ENCODE measurements around the gene TSPO2. TPM values are rescaled to one million over a fixed set of nuclear protein-coding genes. Genes with fewer than 3 reads are reported as not detected.
A peak's percentile ranks its signal among the peaks of the same experiment; 100 is the strongest.

Gene TSPO2
- total RNA-seq, 1 donor from 2014 or later: not detected

DNA sequence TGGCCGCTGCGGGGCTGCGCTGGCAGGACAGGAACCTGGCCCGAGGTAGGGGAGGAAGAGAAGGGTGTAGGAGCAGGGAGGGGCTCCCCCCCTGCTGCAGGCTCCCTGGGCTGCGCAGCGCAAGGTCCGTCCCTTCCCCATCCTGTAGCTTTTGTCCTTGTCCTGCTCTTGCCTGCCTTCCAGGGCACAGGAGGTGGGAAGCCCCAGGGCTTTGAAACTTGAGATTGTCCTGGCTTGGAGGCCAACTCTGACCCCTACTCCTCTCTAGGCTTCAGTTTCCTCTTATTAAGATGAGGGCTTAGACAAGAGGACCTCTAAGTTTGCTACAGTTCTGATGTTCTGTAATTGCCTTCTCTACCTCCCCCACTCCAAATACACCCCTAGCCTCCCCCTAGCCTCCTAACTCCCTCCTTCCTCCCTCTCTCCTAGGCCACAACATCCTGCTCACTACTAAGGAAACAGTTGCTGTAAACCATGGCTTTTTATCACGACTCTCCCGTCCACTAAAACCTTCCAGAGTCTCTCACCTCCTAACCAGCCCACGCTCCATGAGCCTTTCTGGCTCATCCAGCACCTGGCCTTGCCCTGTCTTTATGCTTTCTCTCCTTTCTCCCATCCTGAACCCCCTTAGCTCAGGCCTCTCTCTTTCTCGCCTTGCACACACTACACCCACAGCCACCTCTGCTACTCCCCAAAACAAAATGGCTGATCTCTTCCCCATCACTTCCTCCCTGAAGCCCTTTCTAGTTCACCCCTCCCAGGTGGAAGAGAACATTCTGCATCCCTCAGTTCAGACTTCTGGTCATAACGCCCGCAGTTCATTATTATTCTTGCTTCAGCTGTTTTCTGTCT lies 13.5 kb upstream of the TSPO2 start:
- Histone ChIP-seq H3K9me3 (ENCODE audit: low read depth) (no peaks in the 10 kb centered on the region), H3K27me3 (no peaks in the 10 kb centered on the region), H4K20me1 (ENCODE audit: low read depth) (no peaks in the 10 kb centered on the region), H3K4me1 (peaks cover 27% of the 10 kb centered on the region), H3K36me3 (no peaks in the 10 kb centered on the region), H3K27ac (no peak overlapping the region), H2AFZ (replicated peaks) (peak overlapping the region; percentile 85), H3F3A (ENCODE audit: low read depth) (peaks cover 18% of the 10 kb centered on the region), H3K79me2 (ENCODE audit: low read depth) (no peaks in the 10 kb centered on the region), H3K4me3 (peak overlapping the region; percentile 46), H3K4me2 (peak overlapping the region; percentile 72), H3K9ac (no peak overlapping the region)
- DNase-seq (ENCODE audit: low spot score): peak; percentile 32
- TF ChIP-seq EZH2phosphoT487 (IDR thresholded peaks at IDR 0.05): no peak
- TF ChIP-seq EZH2 (IDR thresholded peaks at IDR 0.05): no peak
- TF ChIP-seq, protein P1, sequence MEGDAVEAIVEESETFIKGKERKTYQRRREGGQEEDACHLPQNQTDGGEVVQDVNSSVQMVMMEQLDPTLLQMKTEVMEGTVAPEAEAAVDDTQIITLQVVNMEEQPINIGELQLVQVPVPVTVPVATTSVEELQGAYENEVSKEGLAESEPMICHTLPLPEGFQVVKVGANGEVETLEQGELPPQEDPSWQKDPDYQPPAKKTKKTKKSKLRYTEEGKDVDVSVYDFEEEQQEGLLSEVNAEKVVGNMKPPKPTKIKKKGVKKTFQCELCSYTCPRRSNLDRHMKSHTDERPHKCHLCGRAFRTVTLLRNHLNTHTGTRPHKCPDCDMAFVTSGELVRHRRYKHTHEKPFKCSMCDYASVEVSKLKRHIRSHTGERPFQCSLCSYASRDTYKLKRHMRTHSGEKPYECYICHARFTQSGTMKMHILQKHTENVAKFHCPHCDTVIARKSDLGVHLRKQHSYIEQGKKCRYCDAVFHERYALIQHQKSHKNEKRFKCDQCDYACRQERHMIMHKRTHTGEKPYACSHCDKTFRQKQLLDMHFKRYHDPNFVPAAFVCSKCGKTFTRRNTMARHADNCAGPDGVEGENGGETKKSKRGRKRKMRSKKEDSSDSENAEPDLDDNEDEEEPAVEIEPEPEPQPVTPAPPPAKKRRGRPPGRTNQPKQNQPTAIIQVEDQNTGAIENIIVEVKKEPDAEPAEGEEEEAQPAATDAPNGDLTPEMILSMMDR (IDR thresholded peaks at IDR 0.05): no peak
- H3K27ac Mint-ChIP-seq: peak overlapping the region; percentile 33
- peak overlapping the region; percentile 61 for H3K4me3 Mint-ChIP-seq
- no peaks in the 10 kb centered on the region for H3K9me3 Mint-ChIP-seq
- peaks cover 8% of the 10 kb centered on the region for H3K36me3 Mint-ChIP-seq
- H3K27me3 Mint-ChIP-seq (ENCODE audit: insufficient read depth, low read depth): no peaks in the 10 kb centered on the region
- peaks cover 32% of the 10 kb centered on the region for H3K4me1 Mint-ChIP-seq

DNA sequence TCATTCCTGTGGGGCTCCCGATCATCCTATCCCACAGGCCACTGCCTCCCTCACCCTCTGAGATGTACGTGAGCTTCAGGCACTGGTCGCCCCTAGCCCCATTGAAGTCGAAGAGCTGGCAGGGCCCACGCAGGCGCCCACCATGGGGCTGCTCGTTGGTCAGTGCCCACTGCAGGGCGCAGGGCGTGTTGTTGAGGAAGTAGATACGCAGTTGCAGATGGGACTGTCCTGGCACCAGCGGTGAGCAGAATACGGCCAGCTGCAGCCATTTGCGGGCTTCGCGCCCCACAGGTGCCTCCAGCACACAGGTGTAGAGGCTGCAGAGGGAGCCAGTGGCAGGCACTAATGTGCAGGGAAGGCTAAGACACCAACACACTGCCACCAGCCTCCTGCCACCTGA lies 9.4 kb upstream of the TSPO2 start:
- Histone ChIP-seq H3K27me3 (no peaks in the 10 kb centered on the region), H3F3A (ENCODE audit: low read depth) (peaks cover 11% of the 10 kb centered on the region), H3K4me2 (no peak overlapping the region), H3K9ac (no peak overlapping the region), H3K9me3 (ENCODE audit: low read depth) (no peaks in the 10 kb centered on the region), H3K36me3 (no peaks in the 10 kb centered on the region), H3K4me1 (peaks cover 14% of the 10 kb centered on the region), H4K20me1 (ENCODE audit: low read depth) (no peaks in the 10 kb centered on the region), H3K4me3 (no peak overlapping the region), H3K79me2 (ENCODE audit: low read depth) (no peaks in the 10 kb centered on the region), H2AFZ (replicated peaks) (no peak overlapping the region), H3K27ac (no peak overlapping the region)
- DNase-seq (ENCODE audit: low spot score): no peak
- H3K4me1 Mint-ChIP-seq: peaks cover 20% of the 10 kb centered on the region
- H3K4me3 Mint-ChIP-seq: no peak overlapping the region
- no peak overlapping the region for H3K27ac Mint-ChIP-seq
- H3K36me3 Mint-ChIP-seq: peaks cover 1% of the 10 kb centered on the region
- no peaks in the 10 kb centered on the region for H3K9me3 Mint-ChIP-seq
- TF ChIP-seq, protein P1 (IDR thresholded peaks at IDR 0.05): no peak
- TF ChIP-seq EZH2 (IDR thresholded peaks at IDR 0.05) (no peak), EZH2phosphoT487 (IDR thresholded peaks at IDR 0.05) (no peak)
- H3K27me3 Mint-ChIP-seq (ENCODE audit: insufficient read depth, low read depth): no peaks in the 10 kb centered on the region

DNA sequence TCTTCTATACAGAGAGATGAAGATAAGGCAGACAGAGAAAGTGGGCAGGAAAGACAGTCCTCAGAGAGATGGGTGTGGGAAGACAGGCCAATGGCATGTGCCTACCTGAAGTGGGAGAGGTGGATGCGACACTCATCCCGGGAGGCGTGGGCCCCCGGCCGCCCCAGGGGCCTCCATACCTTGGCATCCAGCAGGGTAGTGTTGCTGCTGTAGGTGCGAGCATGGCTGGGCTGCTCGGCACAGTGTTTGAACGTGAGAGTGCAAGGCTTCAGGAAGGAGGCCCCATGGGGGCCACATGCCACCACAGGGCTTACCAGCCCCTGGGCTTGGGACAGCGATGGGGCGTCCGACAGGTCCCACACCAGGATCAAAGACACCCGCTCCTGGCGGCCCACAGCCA lies 8.5 kb upstream of the TSPO2 start:
- DNase-seq (ENCODE audit: low spot score): no peak
- no peaks in the 10 kb centered on the region for H3K27me3 ChIP-seq
- H3K4me1 Mint-ChIP-seq: peaks cover 14% of the 10 kb centered on the region

More for the DNA sequence above, 8.5 kb upstream of the TSPO2 start:
- no peaks in the 10 kb centered on the region for H3K36me3 ChIP-seq
- no peaks in the 10 kb centered on the region for H3K9me3 Mint-ChIP-seq
- H4K20me1 ChIP-seq (ENCODE audit: low read depth): no peaks in the 10 kb centered on the region
- no peak overlapping the region for H3K27ac ChIP-seq
- H3K9me3 ChIP-seq (ENCODE audit: low read depth): no peaks in the 10 kb centered on the region
- TF ChIP-seq, protein P1 (IDR thresholded peaks at IDR 0.05): no peak
- TF ChIP-seq EZH2 (IDR thresholded peaks at IDR 0.05): no peak
- TF ChIP-seq EZH2phosphoT487 (IDR thresholded peaks at IDR 0.05): no peak
- H3K36me3 Mint-ChIP-seq: peaks cover 1% of the 10 kb centered on the region
- H3F3A ChIP-seq (ENCODE audit: low read depth): peaks cover 5% of the 10 kb centered on the region
- no peak overlapping the region for H3K27ac Mint-ChIP-seq
- H2AFZ ChIP-seq (replicated peaks): no peak overlapping the region
- H3K4me2 ChIP-seq: no peak overlapping the region
- no peak overlapping the region for H3K4me3 ChIP-seq
- H3K79me2 ChIP-seq (ENCODE audit: low read depth): no peaks in the 10 kb centered on the region
- peaks cover 9% of the 10 kb centered on the region for H3K4me1 ChIP-seq
- no peak overlapping the region for H3K4me3 Mint-ChIP-seq
- H3K9ac ChIP-seq: no peak overlapping the region
- no peaks in the 10 kb centered on the region for H3K27me3 Mint-ChIP-seq (ENCODE audit: insufficient read depth, low read depth)

Measured in neural progenitor cell (in vitro differentiated cells).